AG08396 (cell line): ENCODE data around the gene ARL5C.
"Not testable (repeated sequence)": the region's sequence is repeated elsewhere in the genome, so short reads cannot be mapped to it uniquely, and the experiment has no call there.

Source experiments
- DNase-seq: peaks from one replicate; pipeline ENCODE4 v3.0.0; 2012; ENCODE audit warnings: low spot score, mixed read lengths

Gene ARL5C

GRCh38 chr17:39194089-39194984 is 28.4 kb upstream of the ARL5C start:
- peak; percentile 86 for DNase-seq

GRCh38 chr17:39193346-39193745 is 27.4 kb upstream of the ARL5C start:
- no peak for DNase-seq

- DNase-seq = no peak
These were observed 26.9 kb upstream of the ARL5C start for GRCh38 chr17:39192901-39193300.

- DNase-seq = no peak
These were observed 26.0 kb upstream of the ARL5C start for GRCh38 chr17:39191750-39192510.

- no peak for DNase-seq
These were observed 21.3 kb upstream of the ARL5C start for GRCh38 chr17:39187152-39187830.

GRCh38 chr17:39186481-39187002 is 20.6 kb upstream of the ARL5C start:
- no peak for DNase-seq

GRCh38 chr17:39183720-39184119 is 17.8 kb upstream of the ARL5C start:
- no peak for DNase-seq

- DNase-seq = no peak
These were observed 17.1 kb upstream of the ARL5C start for GRCh38 chr17:39183045-39183444.

- DNase-seq = no peak
These were observed 15.3 kb upstream of the ARL5C start for GRCh38 chr17:39181303-39181702.

GRCh38 chr17:39178536-39178935 is 12.6 kb upstream of the ARL5C start:
- no peak for DNase-seq

- DNase-seq = peak; percentile 27
These were observed 11.3 kb upstream of the ARL5C start for GRCh38 chr17:39177256-39177655.

GRCh38 chr17:39175695-39176093 is 9.7 kb upstream of the ARL5C start:
- DNase-seq = no peak

GRCh38 chr17:39174920-39175694 is 9.1 kb upstream of the ARL5C start:
- DNase-seq = peak; percentile 84

- no peak for DNase-seq
These were observed 7.7 kb upstream of the ARL5C start for GRCh38 chr17:39173526-39174274.

GRCh38 chr17:39173080-39173479 is 7.1 kb upstream of the ARL5C start:
- DNase-seq = no peak

GRCh38 chr17:39171933-39172332 is 6.0 kb upstream of the ARL5C start:
- DNase-seq = no peak

GRCh38 chr17:39170558-39170957 is 4.6 kb upstream of the ARL5C start:
- DNase-seq = no peak

GRCh38 chr17:39170109-39170508 is 4.1 kb upstream of the ARL5C start:
- no peak for DNase-seq

- DNase-seq = no peak
These were observed 3.6 kb upstream of the ARL5C start for GRCh38 chr17:39169518-39169917.

- no peak for DNase-seq
These were observed 3.1 kb upstream of the ARL5C start for GRCh38 chr17:39169101-39169500.

- DNase-seq = not testable (repeated sequence)
These were observed 2.5 kb upstream of the ARL5C start for GRCh38 chr17:39168503-39168902.
